HepG2 (cell line): Measurements from ENCODE around the gene KCNJ4. TPM values are rescaled to one million over a fixed set of nuclear protein-coding genes. Genes with fewer than 3 reads are reported as not detected.

ENCODE experiments used
- ARID4A ChIP-seq: sonication (generic); formaldehyde crosslinking; IDR thresholded peaks from 2 replicates; pipeline ENCODE4 v1.5.0; 2020; ENCODE audit warnings: mild to moderate bottlenecking, missing genetic modification reagents, borderline replicate concordance
- CENPX ChIP-seq: sonication (generic); formaldehyde crosslinking; IDR thresholded peaks from 2 replicates; pipeline ENCODE4 v1.9.0; 2021; ENCODE audit warnings: mild to moderate bottlenecking, missing genetic modification reagents, moderate library complexity
- ERF ChIP-seq: IDR thresholded peaks from 2 replicates; pipeline ENCODE4 v1.6.1; 2018; ENCODE audit warnings: missing biosample characterization, missing genetic modification reagents
- HIC2 ChIP-seq: sonication (generic); formaldehyde crosslinking; IDR thresholded peaks from 2 replicates; pipeline ENCODE4 v1.9.0; 2022; ENCODE audit warnings: low read depth, missing genetic modification reagents
- KDM4B ChIP-seq: sonication (generic); formaldehyde crosslinking; IDR thresholded peaks from 2 replicates; pipeline ENCODE4 v1.4.0; 2020; ENCODE audit warnings: missing genetic modification reagents
- KDM5B ChIP-seq: sonication (generic); formaldehyde crosslinking; IDR thresholded peaks from 2 replicates; pipeline ENCODE4 v1.4.0; 2020; ENCODE audit warnings: missing genetic modification reagents, mild to moderate bottlenecking, borderline replicate concordance
- KLF9 ChIP-seq: IDR thresholded peaks from 2 replicates; pipeline ENCODE4 v1.6.1; 2016; ENCODE audit warnings: low read depth
- MXD1 ChIP-seq: sonication (generic); formaldehyde crosslinking; IDR thresholded peaks from 2 replicates; pipeline ENCODE4 v1.4.0; 2020; ENCODE audit warnings: mild to moderate bottlenecking, missing genetic modification reagents
- NCOR1 ChIP-seq: fragments of 200-600 bp; sonication (generic); IDR thresholded peaks from 2 replicates; pipeline ENCODE4 v1.7.0; 2017; ENCODE audit warnings: antibody characterized with exemption, low read length, borderline replicate concordance
- PATZ1 ChIP-seq: sonication (generic); formaldehyde crosslinking; IDR thresholded peaks from 2 replicates; pipeline ENCODE4 v1.4.0; 2020; ENCODE audit warnings: missing genetic modification reagents
- PCBP1 ChIP-seq: fragments of 200-400 bp; formaldehyde crosslinking; IDR thresholded peaks from 2 replicates; pipeline ENCODE4 v1.6.1; 2017; ENCODE audit warnings: mild to moderate bottlenecking, low read depth, low read length, borderline replicate concordance
- RAD51 ChIP-seq: fragments of 450-650 bp; IDR thresholded peaks from 2 replicates; pipeline ENCODE4 v1.6.1; 2016; ENCODE audit warnings: borderline replicate concordance
- SP4 ChIP-seq: sonication (generic); formaldehyde crosslinking; IDR thresholded peaks from 2 replicates; pipeline ENCODE4 v1.8.1; 2023; ENCODE audit warnings: mild to moderate bottlenecking, missing genetic modification reagents
- TCF7 ChIP-seq: sonication (generic); IDR thresholded peaks from 2 replicates; pipeline ENCODE4 v1.6.1; 2016; ENCODE audit warnings: antibody characterized with exemption, low read depth
- ZFP36L2 ChIP-seq: sonication (generic); formaldehyde crosslinking; IDR thresholded peaks from 2 replicates; pipeline ENCODE4 v1.4.0; 2020; ENCODE audit warnings: missing genetic modification reagents
- ZKSCAN1 ChIP-seq: fragments of 150-350 bp; IDR thresholded peaks from 2 replicates; pipeline ENCODE4 v1.6.1; 2014; ENCODE audit warnings: low read length
- ZNF18 ChIP-seq: sonication (generic); formaldehyde crosslinking; IDR thresholded peaks from 2 replicates; pipeline ENCODE4 v1.8.0; 2022; ENCODE audit warnings: mild to moderate bottlenecking, missing genetic modification reagents; ENCODE audit not compliant: insufficient replicate concordance
- ZNF660 ChIP-seq: sonication (generic); formaldehyde crosslinking; IDR thresholded peaks from 2 replicates; pipeline ENCODE4 v1.5.1; 2020; ENCODE audit warnings: mild to moderate bottlenecking, low read depth, missing genetic modification reagents, borderline replicate concordance
- ZSCAN9 ChIP-seq: IDR thresholded peaks from 2 replicates; pipeline ENCODE4 v1.6.1; 2016; ENCODE audit warnings: borderline replicate concordance
- polyA plus RNA-seq, 8 experiments: library from polyadenylated mRNA; depleted of rRNA in 3 of 8; stranded (reverse) in 7 of 8; unstranded in 1 of 8; fragments of >200 nt; fragmentation: Illumina TruSeq in 4 of 8; extraction: Trizol in 4 of 8; gene quantifications; 2 replicates each; pipeline versions ENCODE4 v1.2.1 to v1.2.3, GENCODE V29; 2011 to 2016; ENCODE audit warnings: low read depth in 4 of 8, missing spikeins in 1 of 8, mixed read lengths in 1 of 8; ENCODE audit not compliant: insufficient read depth in 1 of 8
- total RNA-seq, 5 experiments: library from RNA; depleted of rRNA; stranded (reverse); fragments of >200 nt; fragmentation: Illumina TruSeq; extraction: Trizol; gene quantifications; 2 replicates each; pipeline ENCODE4 v1.2.3, GENCODE V29; 2016; ENCODE audit warnings: low read depth in 1 of 5

The KCNJ4 gene
- total and polyA plus RNA-seq, 2 of the 13 experiments (the other 11 are each of a cell fraction or from before 2014, with no cell fraction given): not detected

GRCh38 chr22:38422611-38423511 lies 32.1 kb downstream of the KCNJ4 start (continued):
- TF ChIP-seq ARID4A (CRISPR knock-in tag) (peak; percentile 45; the same call in 1 of the 2 replicates), ZNF660 (CRISPR knock-in tag) (no peak), SP4 (CRISPR knock-in tag) (peak; percentile 4; the same call in 1 of the 2 replicates), KDM4B (CRISPR knock-in tag) (no peak), ZSCAN9 (CRISPR knock-in tag) (no peak), PATZ1 (CRISPR knock-in tag) (no peak), CENPX (CRISPR knock-in tag) (no peak), TCF7 (no peak), PCBP1 (0 out of 2 replicates have a peak, but pooled peaks have one; percentile 20), KDM5B (CRISPR knock-in tag) (0 out of 2 replicates have a peak, but pooled peaks have one; percentile 51), MXD1 (0 out of 2 replicates have a peak, but pooled peaks have one; percentile 45), ERF (CRISPR knock-in tag) (no peak), RAD51 (no peak), ZFP36L2 (CRISPR knock-in tag) (no peak), ZNF18 (CRISPR knock-in tag) (no peak), KLF9 (CRISPR knock-in tag) (no peak), ZKSCAN1 (no peak), HIC2 (peak; percentile 89; the same call in 1 of the 2 replicates), NCOR1 (no peak)
